Gastrocnemius medialis (tissue), 4 donors: ENCODE results near the gene KCNC4.

ENCODE experiments used
- CTCF ChIP-seq, 5 experiments: fragments of 450-650 bp in 3 of 5; fragments of 200-600 bp in 2 of 5; sonication (generic) in 2 of 5; IDR thresholded peaks in 4 of 5; conservative IDR thresholded peaks in 1 of 5; 1 replicate in 4 of 5; 2 replicates in 1 of 5; pipeline ENCODE4 v1.5.1; 2016 to 2019; ENCODE audit warnings: antibody characterized with exemption in 5 of 5, mild to moderate bottlenecking in 3 of 5, moderate library complexity in 3 of 5
- POLR2A ChIP-seq, 2 donors: fragments of 450-650 bp; IDR thresholded peaks; one replicate each; pipeline ENCODE4 v1.6.1; 2017; ENCODE audit warnings: antibody characterized with exemption in 2 of 2, mild to moderate bottlenecking in 2 of 2, moderate library complexity in 2 of 2

GRCh38 chr1:110212169-110213142 lies 2.3 kb downstream of the KCNC4 start:
- TF ChIP-seq POLR2A (IDR thresholded peaks at IDR 0.05) (no peak), CTCF (IDR thresholded peaks at IDR 0.05 in 4 of 5, conservative IDR thresholded peaks at IDR 0.05 in 1 of 5) (no peak)
